Measurements from ENCODE around the gene RPP40. TPM values are rescaled to one million over a fixed set of nuclear protein-coding genes. Genes with fewer than 3 reads are reported as not detected.
A peak's percentile ranks its signal among the peaks of the same experiment; 100 is the strongest.

RPP40 gene
- total and polyA plus RNA-seq, 9 of the 15 experiments (the other 6 are each of a cell fraction or from before 2014, with no cell fraction given) = 22.6 to 114 (median 39.0) TPM

- peak; percentile 78 for TF ChIP-seq FIP1L1 (IDR thresholded peaks at IDR 0.05; ENCODE audit: low read depth, low read length, poor library complexity, severe bottlenecking)
- TF ChIP-seq, protein P1, sequence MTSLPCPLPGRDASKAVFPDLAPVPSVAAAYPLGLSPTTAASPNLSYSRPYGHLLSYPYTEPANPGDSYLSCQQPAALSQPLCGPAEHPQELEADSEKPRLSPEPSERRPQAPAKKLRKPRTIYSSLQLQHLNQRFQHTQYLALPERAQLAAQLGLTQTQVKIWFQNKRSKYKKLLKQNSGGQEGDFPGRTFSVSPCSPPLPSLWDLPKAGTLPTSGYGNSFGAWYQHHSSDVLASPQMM (CRISPR knock-in tag; IDR thresholded peaks at IDR 0.05) = no peak
- no peak for TF ChIP-seq ZNF140 (CRISPR knock-in tag; IDR thresholded peaks at IDR 0.05)
- TF ChIP-seq, protein P2, sequence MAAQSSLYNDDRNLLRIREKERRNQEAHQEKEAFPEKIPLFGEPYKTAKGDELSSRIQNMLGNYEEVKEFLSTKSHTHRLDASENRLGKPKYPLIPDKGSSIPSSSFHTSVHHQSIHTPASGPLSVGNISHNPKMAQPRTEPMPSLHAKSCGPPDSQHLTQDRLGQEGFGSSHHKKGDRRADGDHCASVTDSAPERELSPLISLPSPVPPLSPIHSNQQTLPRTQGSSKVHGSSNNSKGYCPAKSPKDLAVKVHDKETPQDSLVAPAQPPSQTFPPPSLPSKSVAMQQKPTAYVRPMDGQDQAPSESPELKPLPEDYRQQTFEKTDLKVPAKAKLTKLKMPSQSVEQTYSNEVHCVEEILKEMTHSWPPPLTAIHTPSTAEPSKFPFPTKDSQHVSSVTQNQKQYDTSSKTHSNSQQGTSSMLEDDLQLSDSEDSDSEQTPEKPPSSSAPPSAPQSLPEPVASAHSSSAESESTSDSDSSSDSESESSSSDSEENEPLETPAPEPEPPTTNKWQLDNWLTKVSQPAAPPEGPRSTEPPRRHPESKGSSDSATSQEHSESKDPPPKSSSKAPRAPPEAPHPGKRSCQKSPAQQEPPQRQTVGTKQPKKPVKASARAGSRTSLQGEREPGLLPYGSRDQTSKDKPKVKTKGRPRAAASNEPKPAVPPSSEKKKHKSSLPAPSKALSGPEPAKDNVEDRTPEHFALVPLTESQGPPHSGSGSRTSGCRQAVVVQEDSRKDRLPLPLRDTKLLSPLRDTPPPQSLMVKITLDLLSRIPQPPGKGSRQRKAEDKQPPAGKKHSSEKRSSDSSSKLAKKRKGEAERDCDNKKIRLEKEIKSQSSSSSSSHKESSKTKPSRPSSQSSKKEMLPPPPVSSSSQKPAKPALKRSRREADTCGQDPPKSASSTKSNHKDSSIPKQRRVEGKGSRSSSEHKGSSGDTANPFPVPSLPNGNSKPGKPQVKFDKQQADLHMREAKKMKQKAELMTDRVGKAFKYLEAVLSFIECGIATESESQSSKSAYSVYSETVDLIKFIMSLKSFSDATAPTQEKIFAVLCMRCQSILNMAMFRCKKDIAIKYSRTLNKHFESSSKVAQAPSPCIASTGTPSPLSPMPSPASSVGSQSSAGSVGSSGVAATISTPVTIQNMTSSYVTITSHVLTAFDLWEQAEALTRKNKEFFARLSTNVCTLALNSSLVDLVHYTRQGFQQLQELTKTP (IDR thresholded peaks at IDR 0.05; ENCODE audit: low read depth in 1 of 2, partially characterized antibody in 2 of 2) = peak; percentile 38 to 98
- TF ChIP-seq, protein P3, sequence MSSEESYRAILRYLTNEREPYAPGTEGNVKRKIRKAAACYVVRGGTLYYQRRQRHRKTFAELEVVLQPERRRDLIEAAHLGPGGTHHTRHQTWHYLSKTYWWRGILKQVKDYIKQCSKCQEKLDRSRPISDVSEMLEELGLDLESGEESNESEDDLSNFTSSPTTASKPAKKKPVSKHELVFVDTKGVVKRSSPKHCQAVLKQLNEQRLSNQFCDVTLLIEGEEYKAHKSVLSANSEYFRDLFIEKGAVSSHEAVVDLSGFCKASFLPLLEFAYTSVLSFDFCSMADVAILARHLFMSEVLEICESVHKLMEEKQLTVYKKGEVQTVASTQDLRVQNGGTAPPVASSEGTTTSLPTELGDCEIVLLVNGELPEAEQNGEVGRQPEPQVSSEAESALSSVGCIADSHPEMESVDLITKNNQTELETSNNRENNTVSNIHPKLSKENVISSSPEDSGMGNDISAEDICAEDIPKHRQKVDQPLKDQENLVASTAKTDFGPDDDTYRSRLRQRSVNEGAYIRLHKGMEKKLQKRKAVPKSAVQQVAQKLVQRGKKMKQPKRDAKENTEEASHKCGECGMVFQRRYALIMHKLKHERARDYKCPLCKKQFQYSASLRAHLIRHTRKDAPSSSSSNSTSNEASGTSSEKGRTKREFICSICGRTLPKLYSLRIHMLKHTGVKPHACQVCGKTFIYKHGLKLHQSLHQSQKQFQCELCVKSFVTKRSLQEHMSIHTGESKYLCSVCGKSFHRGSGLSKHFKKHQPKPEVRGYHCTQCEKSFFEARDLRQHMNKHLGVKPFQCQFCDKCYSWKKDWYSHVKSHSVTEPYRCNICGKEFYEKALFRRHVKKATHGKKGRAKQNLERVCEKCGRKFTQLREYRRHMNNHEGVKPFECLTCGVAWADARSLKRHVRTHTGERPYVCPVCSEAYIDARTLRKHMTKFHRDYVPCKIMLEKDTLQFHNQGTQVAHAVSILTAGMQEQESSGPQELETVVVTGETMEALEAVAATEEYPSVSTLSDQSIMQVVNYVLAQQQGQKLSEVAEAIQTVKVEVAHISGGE (CRISPR knock-in tag; IDR thresholded peaks at IDR 0.05) = peak in 2 of 3 experiments; percentile 4 to 62; a peak in 1 of 6 replicates
- no peak for TF ChIP-seq OTX1 (CRISPR knock-in tag; IDR thresholded peaks at IDR 0.05)
- TF ChIP-seq, protein P4, sequence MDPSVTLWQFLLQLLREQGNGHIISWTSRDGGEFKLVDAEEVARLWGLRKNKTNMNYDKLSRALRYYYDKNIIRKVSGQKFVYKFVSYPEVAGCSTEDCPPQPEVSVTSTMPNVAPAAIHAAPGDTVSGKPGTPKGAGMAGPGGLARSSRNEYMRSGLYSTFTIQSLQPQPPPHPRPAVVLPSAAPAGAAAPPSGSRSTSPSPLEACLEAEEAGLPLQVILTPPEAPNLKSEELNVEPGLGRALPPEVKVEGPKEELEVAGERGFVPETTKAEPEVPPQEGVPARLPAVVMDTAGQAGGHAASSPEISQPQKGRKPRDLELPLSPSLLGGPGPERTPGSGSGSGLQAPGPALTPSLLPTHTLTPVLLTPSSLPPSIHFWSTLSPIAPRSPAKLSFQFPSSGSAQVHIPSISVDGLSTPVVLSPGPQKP (CRISPR knock-in tag; IDR thresholded peaks at IDR 0.05) = no peak
- TF ChIP-seq ZBTB12 (CRISPR knock-in tag; IDR thresholded peaks at IDR 0.05) = peak; percentile 53
- TF ChIP-seq NCOA1 (IDR thresholded peaks at IDR 0.05; ENCODE audit: low read depth) = peak; percentile 24; the same call in 1 of the 2 replicates
- TF ChIP-seq MYC (IDR thresholded peaks at IDR 0.05; ENCODE audit: low read depth, low read length) = peak; percentile 97
- peak; percentile 57; the same call in 1 of the 2 replicates for TF ChIP-seq MYC (CRISPR knock-in tag; IDR thresholded peaks at IDR 0.05; ENCODE audit: borderline replicate concordance, low read depth)
- TF ChIP-seq ARHGAP35 (IDR thresholded peaks at IDR 0.05; ENCODE audit: partially characterized antibody) = no peak
- TF ChIP-seq TFAM (CRISPR knock-in tag; conservative IDR thresholded peaks at IDR 0.05) = no peak
- 0 out of 2 replicates have a peak, but pooled peaks have one; percentile 1 for TF ChIP-seq ZSCAN32 (CRISPR knock-in tag; IDR thresholded peaks at IDR 0.05)
- peak in 1 of 2 experiments; percentile 96; a peak in 2 of 4 replicates for TF ChIP-seq SIN3A (IDR thresholded peaks at IDR 0.05; ENCODE audit: borderline replicate concordance in 2 of 2, control insufficient read depth in 1 of 2, low read depth in 2 of 2, low read length in 2 of 2)
Observed at GRCh38 chr6:5003604-5004372, at the start of gene RPP40 (continued).

Data from K562 (cell line).